GM10248 (cell line): ENCODE measurements around the gene FHIT.

Experiments used
- CTCF ChIA-PET: fragments of 300-600 bp; sonication (Branson Sonifier 250); formaldehyde crosslinking; extraction: SDS; loops from one replicate; lab custom pipeline; 2021; ENCODE audit warnings: antibody characterized with exemption; lab: Yijun Ruan, JAX
- POLR2A ChIA-PET: fragments of 350-650 bp; sonication (Branson Sonifier 250); formaldehyde crosslinking; extraction: SDS; loops from one replicate; lab custom pipeline; 2020; ENCODE audit warnings: antibody characterized with exemption; lab: Yijun Ruan, JAX
- DNase-seq: peaks from one replicate; pipeline ENCODE4 v3.0.0; 2012; ENCODE audit errors: extremely low spot score
- CTCF ChIP-seq: IDR thresholded peaks from 2 replicates; pipeline ENCODE4 v1.5.1; 2012; ENCODE audit warnings: mild to moderate bottlenecking, low read depth; ENCODE audit errors: extremely low read depth, missing control alignments, control extremely low read depth

Gene FHIT

DNA sequence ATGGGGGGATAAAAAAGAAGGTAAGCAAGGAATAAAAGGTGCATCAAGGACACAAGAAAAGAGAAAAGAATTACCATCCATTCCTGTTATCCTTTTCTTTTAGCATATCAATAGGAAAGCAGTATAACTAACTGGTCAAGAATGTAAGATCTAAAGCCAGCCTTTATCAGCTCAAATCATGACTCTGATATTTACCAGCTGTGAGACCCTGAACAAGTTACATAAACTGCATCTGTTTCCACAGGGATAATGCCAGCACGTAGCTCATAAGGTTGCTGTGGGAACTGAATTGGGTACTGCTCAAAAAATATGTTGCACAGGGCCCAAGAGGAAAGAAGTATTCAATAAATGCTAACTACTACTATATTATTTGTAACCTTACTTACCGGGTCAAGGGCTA, 1109.2 kb downstream of the FHIT start:
- no peak for DNase-seq
- CTCF ChIA-PET, result interaction anchor here (1.5 kb wide), 2 partner anchors 10 to 16 kb away, joined by 3 to 7 read pairs; no protein-coding TSS in a partner anchor
- no peak for TF ChIP-seq CTCF
- POLR2A ChIA-PET, result no interaction called here

DNA sequence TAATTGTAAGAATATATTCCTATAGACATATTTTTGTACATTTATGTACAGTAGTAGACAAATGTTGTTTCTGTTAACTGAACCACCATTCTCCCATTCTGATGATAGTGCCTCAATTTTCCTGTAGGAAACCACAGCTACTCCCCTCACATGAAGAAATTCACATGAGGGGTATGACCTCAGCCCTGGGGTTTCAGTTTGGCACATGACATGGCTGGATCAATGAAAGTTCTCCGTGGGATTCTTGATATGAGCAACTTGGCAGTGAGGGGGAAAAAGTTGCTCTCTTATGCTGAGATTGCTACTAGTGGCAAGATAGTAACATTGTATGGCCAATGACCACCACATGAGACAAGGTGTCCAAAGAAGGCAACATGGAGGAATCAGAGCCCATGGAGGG, 1111.1 kb downstream of the FHIT start:
- DNase-seq, result no peak
- POLR2A ChIA-PET, result no interaction called here
- no peak for TF ChIP-seq CTCF
- CTCF ChIA-PET, result no interaction called here

DNA sequence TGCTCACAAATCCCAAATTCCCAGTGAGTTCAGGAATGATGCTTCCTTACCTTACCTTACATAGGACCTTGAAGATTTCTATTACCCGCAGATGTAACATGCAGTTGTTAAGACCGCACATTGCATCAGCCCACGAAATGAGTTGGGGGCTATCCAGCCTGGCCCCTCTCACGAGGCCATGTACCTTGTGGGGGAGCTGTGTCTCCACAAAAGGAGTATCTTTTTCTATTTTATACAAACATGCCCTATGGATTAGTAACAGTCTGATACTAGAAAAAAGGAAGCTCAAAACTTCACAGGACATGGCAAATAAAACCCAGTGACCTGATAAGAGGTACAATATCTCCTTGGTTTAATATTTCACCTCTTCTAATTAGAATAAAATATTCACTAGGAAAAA, 1114.7 kb downstream of the FHIT start:
- ChIA-PET POLR2A (no interaction called here), CTCF (no interaction called here)
- TF ChIP-seq CTCF, result no peak
- DNase-seq, result no peak

- no peak for DNase-seq
- ChIA-PET CTCF (no interaction called here), POLR2A (no interaction called here)
- TF ChIP-seq CTCF, result no peak
Measured at GRCh38 chr3:60135474-60135873, 1115.8 kb downstream of the FHIT start.

- TF ChIP-seq CTCF, result no peak
- DNase-seq, result no peak
- POLR2A ChIA-PET, result no interaction called here
- CTCF ChIA-PET, result no interaction called here
Measured at GRCh38 chr3:60133269-60134162, 1117.7 kb downstream of the FHIT start.

- CTCF ChIA-PET, result interaction anchor here (1.1 kb wide), 1 partner anchor 10 kb away, joined by 3 read pairs; no protein-coding TSS in a partner anchor
- DNase-seq, result no peak
- POLR2A ChIA-PET, result no interaction called here
- TF ChIP-seq CTCF, result no peak
Measured at GRCh38 chr3:60131618-60132017, 1119.6 kb downstream of the FHIT start.
